ENCODE results near the gene CSDE1.

Gene CSDE1

DNA sequence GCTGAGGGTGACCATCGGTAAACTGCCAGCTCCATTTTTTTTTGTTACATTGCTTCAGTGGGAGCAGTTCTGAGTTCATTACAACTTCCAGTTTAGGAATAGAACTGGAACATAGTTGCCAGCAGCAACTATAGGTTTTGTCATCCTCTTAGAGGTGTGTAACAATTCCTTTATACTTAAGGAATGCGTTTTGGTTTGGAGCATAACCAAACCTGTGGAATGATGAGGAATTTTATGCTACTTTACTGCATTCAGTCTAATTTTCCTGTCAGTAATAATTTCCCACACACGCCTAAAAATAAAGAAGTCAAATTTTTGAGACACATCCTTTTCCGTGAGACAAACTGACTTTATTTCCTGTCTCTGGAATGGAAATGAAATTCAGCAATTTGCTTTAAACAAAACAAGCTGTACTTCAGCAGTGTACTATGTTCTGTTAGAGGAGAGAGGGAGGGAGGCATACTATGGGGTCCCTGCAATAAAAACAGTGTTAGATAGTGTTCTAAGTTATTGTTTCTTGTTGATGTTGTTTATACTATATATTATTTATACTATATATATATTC, 57.7 kb downstream of the CSDE1 start:
- no peak for DNase-seq

GRCh38 chr1:114696810-114697209, 61.0 kb downstream of the CSDE1 start:
- DNase-seq: no peak

- no peak for DNase-seq
Observed at GRCh38 chr1:114695430-114696058, 62.2 kb downstream of the CSDE1 start, which contains the start of gene AMPD1. AMPD1 (minus strand) TSS chr1:114695546; CDS start chr1:114695471, 75 bp downstream.

DNA sequence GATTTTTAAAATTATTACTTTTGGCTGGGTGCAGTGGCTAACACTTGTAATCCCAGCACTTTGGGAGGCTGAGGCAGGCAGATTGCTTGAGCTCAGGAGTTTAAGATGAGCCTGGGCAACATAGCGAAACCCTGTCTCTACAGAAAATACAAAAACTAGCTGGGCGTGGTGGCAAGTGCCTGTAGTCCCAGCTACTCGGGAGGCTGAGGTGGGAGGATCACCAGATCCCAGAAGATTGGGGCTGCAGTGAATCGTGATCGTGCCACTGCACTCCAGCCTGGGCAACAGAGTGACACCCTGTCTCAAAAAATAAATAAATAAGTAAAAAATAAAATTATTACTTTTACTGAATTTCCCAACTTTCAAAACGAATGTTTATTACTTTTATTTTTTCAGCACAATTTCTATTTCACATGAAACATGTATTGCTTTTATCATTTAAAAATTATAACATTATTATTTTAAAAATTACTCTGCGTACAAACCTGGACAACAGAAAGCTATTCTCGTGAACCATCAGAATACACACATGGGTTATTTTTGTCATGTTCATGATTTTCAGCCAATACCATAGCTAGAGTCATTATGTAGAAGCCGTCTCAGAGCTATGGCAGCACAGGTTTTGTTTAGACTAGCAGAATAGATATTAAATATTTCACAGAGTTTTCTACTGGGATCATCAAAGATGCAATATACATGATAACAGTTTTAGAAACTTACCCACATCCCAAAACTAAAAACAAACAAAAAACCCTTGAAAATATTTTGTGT, 63.1 kb downstream of the CSDE1 start:
- no peak for DNase-seq

DNA sequence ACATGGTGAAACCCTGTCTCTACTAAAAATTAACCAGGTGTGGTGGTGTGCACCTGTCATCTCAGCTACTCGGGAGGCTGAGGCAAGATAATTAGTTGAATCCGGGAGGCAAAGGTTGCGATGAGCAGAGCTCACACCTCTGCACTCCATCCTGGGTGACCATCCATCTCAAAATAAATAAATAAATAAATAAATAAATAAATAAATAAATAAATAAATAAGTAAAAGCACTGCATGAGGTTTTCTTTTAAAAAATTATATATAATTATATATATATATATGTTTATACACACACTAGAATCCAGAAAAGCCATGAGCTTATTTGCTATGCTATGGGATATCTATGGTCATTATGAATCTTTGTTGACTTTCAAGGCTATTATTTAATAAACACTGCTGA, 64.8 kb downstream of the CSDE1 start:
- DNase-seq: no peak

DNA sequence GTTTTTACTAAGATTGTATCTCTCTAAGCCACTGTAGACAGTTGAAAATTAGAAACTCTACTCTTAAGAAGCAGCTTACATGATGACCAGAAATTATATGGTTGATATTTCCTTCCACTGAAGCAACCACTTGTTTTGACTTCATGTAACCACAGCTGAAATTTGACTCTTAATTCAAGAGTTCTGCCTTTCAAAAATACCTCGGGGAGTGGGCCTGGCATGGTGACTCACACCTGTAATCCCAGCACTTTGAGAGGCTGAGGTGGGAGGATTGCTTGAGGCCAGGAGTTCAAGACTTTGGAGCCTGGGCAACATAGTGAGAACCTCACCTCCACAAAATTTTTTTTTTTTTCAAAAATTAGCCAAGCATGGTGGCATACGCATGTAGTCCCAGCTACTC, 66.7 kb downstream of the CSDE1 start:
- no peak for DNase-seq

DNA sequence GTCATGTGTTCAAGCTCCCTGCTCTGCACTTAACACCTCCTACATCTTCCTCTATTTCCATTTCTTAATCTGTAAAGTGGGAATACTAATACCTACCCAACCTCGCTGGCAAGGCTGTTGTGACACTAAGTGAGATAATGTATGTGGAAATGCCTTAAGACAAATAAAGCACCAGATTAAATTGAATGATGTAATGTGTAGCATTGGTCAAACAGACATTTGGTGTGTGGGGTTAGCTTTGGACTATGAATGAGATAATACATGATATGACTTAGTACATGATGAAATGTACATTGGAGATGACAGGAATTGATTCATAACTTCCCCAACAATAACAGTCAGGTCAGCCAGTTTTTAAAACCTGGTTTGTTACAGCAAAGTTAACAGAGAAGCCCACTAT, 67.6 kb downstream of the CSDE1 start:
- DNase-seq: no peak

GRCh38 chr1:114688526-114688925, 69.3 kb downstream of the CSDE1 start:
- DNase-seq: no peak

DNA sequence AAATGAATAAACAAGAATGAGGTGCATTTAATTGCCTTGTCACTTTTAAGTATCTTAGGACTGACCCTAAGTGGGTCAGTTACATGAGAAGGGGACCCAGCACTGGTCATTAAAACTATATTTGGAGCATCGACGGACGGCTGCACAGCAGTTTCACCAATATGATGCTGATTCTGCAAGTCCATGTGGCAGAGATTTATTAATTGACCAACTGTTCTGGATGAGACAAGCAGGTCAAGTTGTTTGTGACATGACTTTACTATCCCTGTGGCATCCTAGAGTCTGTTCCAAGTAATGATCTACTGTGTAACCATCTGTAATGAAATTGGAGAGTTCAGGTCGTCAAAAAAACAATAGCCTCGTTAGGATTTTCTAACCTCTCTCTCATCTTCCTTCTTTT, 71.9 kb downstream of the CSDE1 start:
- no peak for DNase-seq

GRCh38 chr1:114677691-114678090, 80.1 kb downstream of the CSDE1 start:
- no peak for DNase-seq

DNA sequence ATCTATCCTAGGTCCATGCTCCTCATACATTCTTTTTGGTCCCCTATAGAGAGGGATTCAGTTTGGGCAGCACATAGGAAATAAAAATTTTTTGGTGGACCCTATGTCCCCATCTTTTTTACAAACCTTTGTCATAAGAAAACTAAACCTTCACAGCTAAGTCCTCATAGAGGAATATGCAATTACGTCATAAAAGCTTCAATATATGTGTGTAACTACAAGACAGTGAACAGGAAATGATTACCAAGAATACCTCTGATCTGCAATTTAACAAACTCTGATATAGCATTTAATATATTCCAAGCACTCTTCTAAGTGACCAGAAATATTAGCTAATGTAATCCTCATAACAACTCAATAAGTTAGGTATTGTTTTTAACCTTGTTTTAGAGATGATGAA, 81.7 kb downstream of the CSDE1 start:
- no peak for DNase-seq

DNA sequence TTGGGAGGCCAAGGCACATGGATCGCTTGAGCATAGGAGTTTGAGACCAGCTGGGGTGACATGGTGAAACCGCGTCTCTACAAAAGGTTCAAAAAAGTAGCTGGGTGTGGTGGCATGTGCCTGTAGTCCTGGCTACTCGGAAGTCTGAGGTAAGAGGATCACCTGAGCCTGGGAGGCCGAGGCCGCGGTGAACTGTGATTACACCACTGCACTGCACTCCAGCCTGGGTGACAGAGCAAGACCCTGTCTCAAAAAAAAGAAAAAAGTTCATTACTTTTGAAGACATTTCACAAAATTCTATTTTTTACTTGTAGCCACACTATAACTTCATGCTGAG, 85.9 kb downstream of the CSDE1 start:
- DNase-seq: no peak

GRCh38 chr1:114671011-114671938, 86.5 kb downstream of the CSDE1 start:
- peak in 1 of 2 donors; percentile 22 for DNase-seq

- DNase-seq: peak; percentile 61 to 85
Observed at GRCh38 chr1:114670083-114671010, 87.4 kb downstream of the CSDE1 start.

DNA sequence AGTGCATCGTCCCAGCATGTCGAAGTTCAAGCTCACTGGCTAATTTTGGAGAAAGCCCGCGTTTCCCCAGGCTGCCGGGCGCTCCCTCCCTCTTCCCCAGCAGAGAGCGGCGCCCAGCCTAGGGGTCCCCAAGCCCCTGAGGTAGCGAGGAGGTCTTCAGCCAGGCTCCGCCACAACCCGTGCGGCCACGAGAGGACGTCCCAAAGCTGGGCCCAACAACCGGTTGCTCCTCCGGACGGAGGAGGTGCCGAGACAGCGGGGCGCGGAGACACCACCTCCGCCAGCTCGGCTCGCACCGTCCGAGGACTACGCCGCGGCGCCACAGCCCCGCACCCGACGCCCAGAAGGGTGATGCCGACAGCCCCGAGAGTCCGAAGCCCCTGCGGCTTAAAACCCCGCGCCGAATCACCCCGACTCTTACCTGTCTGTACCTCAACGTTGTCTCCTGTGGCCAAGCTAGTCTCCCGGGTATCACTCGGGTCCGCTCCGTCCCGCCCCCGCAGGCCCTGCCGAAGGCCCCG, 88.2 kb downstream of the CSDE1 start, which contains the start of gene DENND2C:
Gene DENND2C, minus strand, starts transcription at position 488 of the 521 bp plus-strand sequence. CDS start 44,065 bp downstream, outside the sequence.
- DNase-seq: no peak

DNA sequence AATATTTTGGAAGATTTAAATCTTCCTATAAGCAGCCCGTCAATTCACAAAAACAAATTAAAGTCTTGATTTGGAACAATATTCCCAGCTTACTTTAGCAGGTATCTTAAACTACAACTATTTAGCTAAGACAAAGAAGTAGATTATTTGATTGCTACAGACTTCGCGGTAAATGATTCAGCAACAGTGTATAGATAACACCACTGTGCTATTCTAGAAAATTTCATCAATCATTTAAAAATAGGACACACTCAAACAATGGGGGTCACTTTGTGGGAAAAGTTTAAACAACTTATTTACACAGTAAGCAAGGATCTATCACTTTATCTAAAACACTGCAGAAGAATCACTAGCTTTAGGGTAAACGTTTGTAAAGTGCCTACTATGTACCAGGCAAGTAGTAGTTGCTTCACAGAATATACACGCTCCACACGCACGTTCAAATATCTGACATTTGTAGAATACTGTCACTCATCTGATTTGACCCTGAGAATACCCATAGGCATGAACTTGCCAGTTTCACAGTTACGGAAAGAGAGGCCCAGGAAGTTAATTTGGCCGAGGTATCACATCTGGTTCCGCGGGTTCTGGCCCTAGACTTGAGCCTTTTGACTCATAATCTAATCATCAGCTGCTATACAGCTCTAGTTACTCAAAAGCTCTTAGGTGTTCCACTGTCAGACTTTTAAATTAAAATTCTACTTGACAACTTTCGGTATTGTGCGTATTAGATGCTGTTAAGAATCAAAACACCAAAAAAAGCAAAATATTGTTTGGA, 88.8 kb downstream of the CSDE1 start:
- DNase-seq: no peak

GRCh38 chr1:114668373-114668772, 89.4 kb downstream of the CSDE1 start:
- no peak for DNase-seq

DNA sequence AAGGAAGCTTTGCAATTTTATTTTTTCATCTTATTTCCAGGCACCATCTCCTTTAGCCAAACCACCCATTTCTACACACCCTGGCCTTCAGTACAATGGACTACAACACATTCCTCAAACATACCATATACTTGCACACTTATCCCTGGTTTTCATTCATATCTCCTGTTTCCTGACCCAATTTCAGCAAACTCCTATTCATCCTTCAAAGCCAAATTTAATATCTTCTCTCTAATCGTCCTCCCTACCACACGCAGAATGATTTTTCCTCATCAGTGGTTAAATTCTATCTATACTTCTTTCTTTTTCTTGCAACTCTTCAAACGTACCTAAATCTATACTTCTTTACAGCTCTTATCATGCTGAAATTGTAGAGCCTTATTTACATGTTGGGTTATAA, 90.8 kb downstream of the CSDE1 start:
- DNase-seq: no peak
